Calu3 (cell line): Measurements from ENCODE around the gene C1orf185. TPM values are rescaled to one million over a fixed set of nuclear protein-coding genes. Genes with fewer than 3 reads are reported as not detected.
"Not testable (repeated sequence)": the region's sequence is repeated elsewhere in the genome, so short reads cannot be mapped to it uniquely, and the experiment has no call there.

ENCODE experiments used
- BruUV-seq: library from RNA; stranded (reverse); fragments of 400-500 nt; replicated peaks from 2 replicates; lab custom pipeline; 2021; lab: Mats Ljungman, UMichigan
- CTCF ChIA-PET: fragments of 300-600 bp; sonication (Branson Sonifier 250); formaldehyde crosslinking; loops from one replicate; lab custom pipeline; 2022; ENCODE audit warnings: antibody characterized with exemption; lab: Charles Lee
- DNase-seq: peaks from one replicate; pipeline ENCODE4 v3.0.0; 2022
- H3K27ac Mint-ChIP-seq: one replicate; pipeline ENCODE4 v1.8.0; 2022; ENCODE audit warnings: mixed read lengths; ENCODE audit not compliant: unreplicated experiment
- H3K27me3 Mint-ChIP-seq: one replicate; pipeline ENCODE4 v1.8.0; 2022; ENCODE audit warnings: mixed read lengths; ENCODE audit not compliant: unreplicated experiment
- H3K36me3 Mint-ChIP-seq: one replicate; pipeline ENCODE4 v1.8.0; 2022; ENCODE audit warnings: mild to moderate bottlenecking, moderate library complexity, mixed read lengths; ENCODE audit not compliant: insufficient read depth, unreplicated experiment
- H3K4me1 Mint-ChIP-seq: one replicate; pipeline ENCODE4 v1.8.0; 2022; ENCODE audit warnings: mild to moderate bottlenecking, low read depth, mixed read lengths; ENCODE audit not compliant: unreplicated experiment
- H3K4me3 Mint-ChIP-seq: one replicate; pipeline ENCODE4 v1.8.0; 2022; ENCODE audit warnings: mild to moderate bottlenecking, low read depth, moderate library complexity, mixed read lengths; ENCODE audit not compliant: unreplicated experiment
- H3K9me3 Mint-ChIP-seq: one replicate; pipeline ENCODE4 v1.8.0; 2022; ENCODE audit warnings: low read depth, mixed read lengths; ENCODE audit not compliant: unreplicated experiment
- intact Hi-C: fragments of 100-400 bp; cut with micrococcal nuclease; formaldehyde crosslinking; loops from one replicate; pipeline ENCODE4 v1.10.0; 2022; ENCODE audit not compliant: unreplicated experiment
- total RNA-seq: library from RNA; stranded (reverse); gene quantifications from 2 replicates; pipeline ENCODE4 v1.2.3, GENCODE V29; 2022
- TF ChIP-seq, protein P1 (sequence below): fragments of 200-600 bp; IDR thresholded peaks from one replicate; pipeline ENCODE4 v1.8.0; 2022; ENCODE audit warnings: antibody characterized with exemption; ENCODE audit not compliant: unreplicated experiment

Gene C1orf185
- total RNA-seq, 1 experiment from 2014 or later: not detected

- Mint-ChIP-seq H3K27me3 (no peaks in the 10 kb centered on the region), H3K4me1 (peaks cover 7% of the 10 kb centered on the region), H3K9me3 (no peaks in the 10 kb centered on the region), H3K36me3 (no peaks in the 10 kb centered on the region), H3K27ac (no peak overlapping the region), H3K4me3 (no peak overlapping the region)
- TF ChIP-seq, protein P1, sequence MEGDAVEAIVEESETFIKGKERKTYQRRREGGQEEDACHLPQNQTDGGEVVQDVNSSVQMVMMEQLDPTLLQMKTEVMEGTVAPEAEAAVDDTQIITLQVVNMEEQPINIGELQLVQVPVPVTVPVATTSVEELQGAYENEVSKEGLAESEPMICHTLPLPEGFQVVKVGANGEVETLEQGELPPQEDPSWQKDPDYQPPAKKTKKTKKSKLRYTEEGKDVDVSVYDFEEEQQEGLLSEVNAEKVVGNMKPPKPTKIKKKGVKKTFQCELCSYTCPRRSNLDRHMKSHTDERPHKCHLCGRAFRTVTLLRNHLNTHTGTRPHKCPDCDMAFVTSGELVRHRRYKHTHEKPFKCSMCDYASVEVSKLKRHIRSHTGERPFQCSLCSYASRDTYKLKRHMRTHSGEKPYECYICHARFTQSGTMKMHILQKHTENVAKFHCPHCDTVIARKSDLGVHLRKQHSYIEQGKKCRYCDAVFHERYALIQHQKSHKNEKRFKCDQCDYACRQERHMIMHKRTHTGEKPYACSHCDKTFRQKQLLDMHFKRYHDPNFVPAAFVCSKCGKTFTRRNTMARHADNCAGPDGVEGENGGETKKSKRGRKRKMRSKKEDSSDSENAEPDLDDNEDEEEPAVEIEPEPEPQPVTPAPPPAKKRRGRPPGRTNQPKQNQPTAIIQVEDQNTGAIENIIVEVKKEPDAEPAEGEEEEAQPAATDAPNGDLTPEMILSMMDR: no peak
- CTCF ChIA-PET: interaction anchor here (0.6 kb wide), 1 partner anchor 11 kb away, joined by 7 read pairs; no protein-coding TSS in a partner anchor
- DNase-seq: no peak
- intact Hi-C loops: no loop called here
- BruUV-seq: no TSS peak
These were observed 73.2 kb downstream of the C1orf185 start for GRCh38 chr1:51175278-51175677.

DNA sequence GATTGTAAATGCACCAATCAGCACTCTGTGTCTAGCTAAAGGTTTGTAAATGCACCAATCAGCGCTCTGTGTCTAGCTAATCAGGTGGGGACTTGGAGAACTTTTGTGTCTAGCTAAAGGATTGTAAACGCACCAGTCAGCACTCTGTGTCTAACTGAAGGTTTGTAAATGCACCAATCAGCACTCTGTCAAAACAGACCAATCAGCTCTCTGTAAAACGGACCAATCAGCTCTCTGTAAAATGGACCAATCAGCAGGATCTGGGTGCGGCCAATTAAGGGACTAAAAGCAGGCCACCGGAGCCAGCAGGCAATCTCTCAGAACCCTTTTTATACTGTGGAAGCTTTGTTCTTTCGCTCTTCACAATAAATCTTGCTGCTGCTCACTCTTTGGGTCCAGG, 76.0 kb downstream of the C1orf185 start:
- H3K4me1 Mint-ChIP-seq, DNase-seq, H3K4me3 Mint-ChIP-seq, CTCF ChIA-PET, H3K36me3 Mint-ChIP-seq, BruUV-seq, H3K9me3 Mint-ChIP-seq, intact Hi-C loops, H3K27ac Mint-ChIP-seq, H3K27me3 Mint-ChIP-seq: not testable (repeated sequence)

DNA sequence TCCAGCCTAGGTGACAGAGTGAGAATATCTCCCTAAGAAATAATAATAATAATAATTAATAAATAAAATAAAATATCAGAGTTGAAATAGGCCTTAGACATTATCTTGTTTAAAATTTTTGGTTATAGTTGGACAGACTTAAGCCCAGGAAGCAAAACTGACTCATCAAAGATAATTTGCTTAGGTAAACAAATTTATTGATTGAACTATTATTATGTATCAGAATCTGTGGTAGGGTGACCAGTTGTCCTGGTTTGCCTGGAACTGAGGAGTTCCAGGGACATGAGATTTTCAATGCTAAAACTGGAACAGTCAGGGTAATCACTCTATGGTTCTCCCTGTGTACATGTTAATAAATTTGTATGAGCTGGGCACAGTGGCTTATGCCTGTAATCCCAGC, 86.2 kb downstream of the C1orf185 start:
- Mint-ChIP-seq H3K9me3 (no peaks in the 10 kb centered on the region), H3K4me3 (no peak overlapping the region), H3K27me3 (no peaks in the 10 kb centered on the region), H3K4me1 (no peaks in the 10 kb centered on the region), H3K27ac (no peak overlapping the region), H3K36me3 (no peaks in the 10 kb centered on the region)
- no peak for DNase-seq
- CTCF ChIA-PET: interaction anchor here (1.5 to 2.1 kb wide), 4 partner anchors 100 to 413 kb away, joined by 5 to 12 read pairs (median 8); no protein-coding TSS in a partner anchor
- no TSS peak for BruUV-seq
- TF ChIP-seq, protein P1: no peak
- intact Hi-C loops: loop anchor here (1.0 to 5.0 kb wide), 4 partner anchors 100 to 259 kb away; no protein-coding TSS in a partner anchor

DNA sequence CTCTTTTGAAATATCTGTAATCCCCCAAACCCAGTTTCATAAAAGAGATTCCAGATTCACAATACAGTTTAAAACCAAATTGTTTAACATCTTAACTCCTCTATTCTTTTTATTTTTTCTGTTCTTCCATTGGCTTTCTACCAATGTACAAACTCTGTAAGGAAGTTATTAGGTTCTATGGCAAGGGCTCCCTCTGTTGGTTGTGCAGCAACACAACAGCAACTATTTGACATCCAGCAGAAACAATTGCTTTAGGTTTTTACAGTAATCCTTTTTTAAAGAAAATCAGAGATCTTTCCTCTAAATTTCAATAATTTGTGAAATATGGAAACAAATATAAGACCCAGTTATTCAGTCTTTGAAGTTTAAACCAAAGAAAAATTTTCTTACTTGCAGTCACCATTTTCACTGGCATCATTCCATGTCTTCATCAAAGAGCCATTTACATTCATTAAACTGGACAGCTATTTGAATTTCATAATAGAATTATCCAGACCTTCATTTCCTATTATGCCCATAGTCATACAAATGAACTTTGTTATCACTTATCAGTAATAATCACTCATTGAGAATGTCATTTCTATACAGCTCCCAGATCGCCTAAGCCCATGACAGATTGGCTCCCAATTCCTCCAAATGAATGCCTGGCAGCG, 87.5 kb downstream of the C1orf185 start:
- H3K27ac Mint-ChIP-seq: no peak overlapping the region
- intact Hi-C loops: loop anchor here (1.0 to 10.0 kb wide), 6 partner anchors 105 to 417 kb away; no protein-coding TSS in a partner anchor
- CTCF ChIA-PET: interaction anchor here (0.5 to 2.1 kb wide), 8 partner anchors 72 to 414 kb away, joined by 3 to 12 read pairs (median 5); no protein-coding TSS in a partner anchor
- H3K4me3 Mint-ChIP-seq: no peak overlapping the region
- H3K4me1 Mint-ChIP-seq: no peaks in the 10 kb centered on the region
- no peaks in the 10 kb centered on the region for H3K9me3 Mint-ChIP-seq
- H3K36me3 Mint-ChIP-seq: no peaks in the 10 kb centered on the region
- DNase-seq: peak; percentile 69
- BruUV-seq: no TSS peak
- no peaks in the 10 kb centered on the region for H3K27me3 Mint-ChIP-seq
- TF ChIP-seq, protein P1: peak; percentile 76

DNA sequence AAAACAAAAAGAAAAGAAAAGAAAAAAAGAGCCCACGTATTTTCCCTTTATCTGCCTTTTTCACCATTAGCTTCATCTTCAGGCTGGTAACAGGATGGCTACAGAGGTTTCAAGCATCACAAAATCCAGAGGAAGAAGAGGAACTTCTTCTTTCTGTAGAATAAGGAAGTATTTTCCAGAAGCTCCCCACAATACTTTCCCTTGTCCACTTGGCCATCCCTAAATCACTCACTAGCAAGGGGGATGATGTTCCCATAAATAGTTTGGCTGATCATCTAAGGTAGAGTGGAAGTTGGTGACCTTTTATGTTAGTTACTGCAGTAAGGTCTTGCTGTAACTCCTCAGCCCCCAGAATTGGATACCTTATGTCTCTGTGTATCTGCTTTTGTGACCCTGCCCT, 88.9 kb downstream of the C1orf185 start:
- Mint-ChIP-seq H3K27me3 (no peaks in the 10 kb centered on the region), H3K4me1 (no peaks in the 10 kb centered on the region), H3K27ac (no peak overlapping the region), H3K9me3 (no peaks in the 10 kb centered on the region), H3K36me3 (no peaks in the 10 kb centered on the region), H3K4me3 (no peak overlapping the region)
- TF ChIP-seq, protein P1: no peak
- intact Hi-C loops: loop anchor here (5.0 to 10.0 kb wide), 2 partner anchors 104 to 419 kb away; no protein-coding TSS in a partner anchor
- DNase-seq: no peak
- CTCF ChIA-PET: interaction anchor here (2.6 kb wide), 1 partner anchor 416 kb away, joined by 7 read pairs; no protein-coding TSS in a partner anchor
- no TSS peak for BruUV-seq
